VCaP (cell line): ENCODE data around the gene SENP8.
A peak's percentile ranks its signal among the peaks of the same experiment; 100 is the strongest.

ENCODE experiments used
- H3K27ac ChIP-seq: fragments of 450-650 bp; 2 replicates; pipeline ENCODE4 v1.5.1; 2017
- CTCF ChIP-seq: fragments of 450-650 bp; conservative IDR thresholded peaks from 2 replicates; pipeline ENCODE4 v1.5.1; 2017; ENCODE audit warnings: mild to moderate bottlenecking, moderate library complexity

The SENP8 gene

GRCh38 chr15:72133211-72133610 lies 15.0 kb downstream of the SENP8 start:
- no peak overlapping the region for H3K27ac ChIP-seq
- TF ChIP-seq CTCF, result no peak

GRCh38 chr15:72135719-72136118 lies 17.5 kb downstream of the SENP8 start:
- peak overlapping the region; percentile 79 for H3K27ac ChIP-seq
- no peak for TF ChIP-seq CTCF

GRCh38 chr15:72136170-72137051 lies 18.2 kb downstream of the SENP8 start:
- TF ChIP-seq CTCF, result no peak
- H3K27ac ChIP-seq, result peak overlapping the region; percentile 79

- no peak for TF ChIP-seq CTCF
- H3K27ac ChIP-seq, result no peak overlapping the region
Measured at GRCh38 chr15:72139667-72140066, 21.5 kb downstream of the SENP8 start.

GRCh38 chr15:72140088-72140487 lies 21.9 kb downstream of the SENP8 start:
- no peak for TF ChIP-seq CTCF
- no peak overlapping the region for H3K27ac ChIP-seq

GRCh38 chr15:72141171-72142084 lies 23.2 kb downstream of the SENP8 start:
- H3K27ac ChIP-seq, result peak overlapping the region; percentile 44; the same call in 1 of the 2 replicates
- TF ChIP-seq CTCF, result no peak

GRCh38 chr15:72146221-72146620 lies 28.0 kb downstream of the SENP8 start:
- no peak overlapping the region for H3K27ac ChIP-seq
- TF ChIP-seq CTCF, result no peak
